Endodermal cell (in vitro differentiated cells): ENCODE data around the gene ZNF714. TPM values are rescaled to one million over a fixed set of nuclear protein-coding genes. Genes with fewer than 3 reads are reported as not detected.
A peak's percentile ranks its signal among the peaks of the same experiment; 100 is the strongest.

Source experiments
- DNase-seq: peaks from one replicate; pipeline ENCODE4 v3.0.0-alpha.2; 2017
- H3K27ac ChIP-seq: 2 replicates; pipeline ENCODE4 v1.5.1; 2013; ENCODE audit warnings: mild to moderate bottlenecking, low read depth, low read length, moderate library complexity
- H3K27me3 ChIP-seq: 2 replicates; pipeline ENCODE4 v1.6.1; 2013; ENCODE audit warnings: mild to moderate bottlenecking, low read length, moderate library complexity; ENCODE audit not compliant: insufficient read depth, control insufficient read depth, poor library complexity, severe bottlenecking
- H3K36me3 ChIP-seq: 2 replicates; pipeline ENCODE4 v1.7.0; 2013; ENCODE audit warnings: mild to moderate bottlenecking, low read length, moderate library complexity; ENCODE audit not compliant: control insufficient read depth, insufficient read depth
- H3K4me1 ChIP-seq: one replicate; pipeline ENCODE4 v1.7.0; 2013; ENCODE audit warnings: low read length; ENCODE audit not compliant: control insufficient read depth, insufficient read depth
- H3K4me3 ChIP-seq: 2 replicates; pipeline ENCODE4 v1.5.1; 2013; ENCODE audit warnings: mild to moderate bottlenecking, low read length, moderate library complexity
- H3K9ac ChIP-seq: 2 replicates; pipeline ENCODE4 v1.6.1; 2013; ENCODE audit warnings: mild to moderate bottlenecking, low read length, moderate library complexity; ENCODE audit not compliant: poor library complexity, severe bottlenecking; ENCODE audit errors: extremely low read depth
- H3K9me3 ChIP-seq: 2 replicates; pipeline ENCODE4 v1.6.1; 2013; ENCODE audit warnings: mild to moderate bottlenecking, low read length, moderate library complexity; ENCODE audit not compliant: control insufficient read depth
- H3K27ac Mint-ChIP-seq: 2 replicates; pipeline ENCODE4 v1.8.0; 2020; ENCODE audit warnings: mixed read lengths
- H3K27me3 Mint-ChIP-seq: 2 replicates; pipeline ENCODE4 v1.8.0; 2021; ENCODE audit warnings: mild to moderate bottlenecking, mixed read lengths; ENCODE audit not compliant: insufficient read depth
- H3K36me3 Mint-ChIP-seq: 2 replicates; pipeline ENCODE4 v1.8.0; 2020; ENCODE audit warnings: low read depth, mixed read lengths
- H3K4me1 Mint-ChIP-seq: 2 replicates; pipeline ENCODE4 v1.8.0; 2020; ENCODE audit warnings: mixed read lengths
- H3K4me3 Mint-ChIP-seq: 2 replicates; pipeline ENCODE4 v1.8.0; 2020; ENCODE audit warnings: mild to moderate bottlenecking, moderate library complexity, mixed read lengths
- H3K9me3 Mint-ChIP-seq: 2 replicates; pipeline ENCODE4 v1.8.0; 2020; ENCODE audit warnings: mild to moderate bottlenecking, mixed read lengths
- WGBS, 2 experiments: methylation state at CpG; one replicate each; pipeline versions ENCODE4 v1.1.5 to v1.1.7; 2013; ENCODE audit warnings: missing lambda C conversion rate in 2 of 2, mixed read lengths in 1 of 2; ENCODE audit not compliant: insufficient coverage in 1 of 2, insufficient read length in 1 of 2; 5-methylcytosine and 5-hydroxymethylcytosine counted together
- total RNA-seq, 2 donors: library from RNA; stranded (reverse); fragmentation: NEBNext Ultra II Directional in 1 of 2; extraction: Animal tissue kit (Norgen Biotek cat#: 25700) in 1 of 2; gene quantifications; 2 replicates in 1 of 2; 3 replicates in 1 of 2; pipeline ENCODE4 v1.2.1, GENCODE V29; 2021
- TF ChIP-seq, protein P1 (sequence below): fragments of 200-600 bp; sonication (generic); conservative IDR thresholded peaks from 2 replicates; pipeline ENCODE4 v1.5.0; 2021; ENCODE audit warnings: antibody characterized with exemption, mild to moderate bottlenecking

Gene ZNF714
- total RNA-seq, 2 donors from 2014 or later, result 50.0 to 63.8 TPM

- H3K27me3 ChIP-seq, result no peaks in the 10 kb centered on the region
- Mint-ChIP-seq H3K4me3 (no peak overlapping the region), H3K27ac (peak overlapping the region; percentile 25), H3K4me1 (no peaks in the 10 kb centered on the region), H3K36me3 (peaks cover 73% of the 10 kb centered on the region), H3K9me3 (no peaks in the 10 kb centered on the region), H3K27me3 (no peaks in the 10 kb centered on the region)
- no peak overlapping the region for H3K27ac ChIP-seq
- peaks cover 85% of the 10 kb centered on the region for H3K36me3 ChIP-seq
- H3K4me1 ChIP-seq, result no peaks in the 10 kb centered on the region
- TF ChIP-seq, protein P1, sequence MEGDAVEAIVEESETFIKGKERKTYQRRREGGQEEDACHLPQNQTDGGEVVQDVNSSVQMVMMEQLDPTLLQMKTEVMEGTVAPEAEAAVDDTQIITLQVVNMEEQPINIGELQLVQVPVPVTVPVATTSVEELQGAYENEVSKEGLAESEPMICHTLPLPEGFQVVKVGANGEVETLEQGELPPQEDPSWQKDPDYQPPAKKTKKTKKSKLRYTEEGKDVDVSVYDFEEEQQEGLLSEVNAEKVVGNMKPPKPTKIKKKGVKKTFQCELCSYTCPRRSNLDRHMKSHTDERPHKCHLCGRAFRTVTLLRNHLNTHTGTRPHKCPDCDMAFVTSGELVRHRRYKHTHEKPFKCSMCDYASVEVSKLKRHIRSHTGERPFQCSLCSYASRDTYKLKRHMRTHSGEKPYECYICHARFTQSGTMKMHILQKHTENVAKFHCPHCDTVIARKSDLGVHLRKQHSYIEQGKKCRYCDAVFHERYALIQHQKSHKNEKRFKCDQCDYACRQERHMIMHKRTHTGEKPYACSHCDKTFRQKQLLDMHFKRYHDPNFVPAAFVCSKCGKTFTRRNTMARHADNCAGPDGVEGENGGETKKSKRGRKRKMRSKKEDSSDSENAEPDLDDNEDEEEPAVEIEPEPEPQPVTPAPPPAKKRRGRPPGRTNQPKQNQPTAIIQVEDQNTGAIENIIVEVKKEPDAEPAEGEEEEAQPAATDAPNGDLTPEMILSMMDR, result no peak
- no peak for DNase-seq
- H3K4me3 ChIP-seq, result no peak overlapping the region
- 88 to 93% methylated on average over 2 of the region's 2 CpGs for WGBS, 2 experiments
- H3K9ac ChIP-seq, result no peak overlapping the region
- H3K9me3 ChIP-seq, result no peaks in the 10 kb centered on the region
Observed at GRCh38 chr19:21101521-21102242, 19.7 kb downstream of the ZNF714 start.

GRCh38 chr19:21109116-21109515 is 27.1 kb downstream of the ZNF714 start:
- peaks cover 83% of the 10 kb centered on the region for H3K36me3 Mint-ChIP-seq
- no peak overlapping the region for H3K27ac Mint-ChIP-seq
- Histone ChIP-seq H3K9ac (no peak overlapping the region), H3K4me3 (no peak overlapping the region), H3K4me1 (no peaks in the 10 kb centered on the region), H3K9me3 (peaks cover 18% of the 10 kb centered on the region), H3K27ac (no peak overlapping the region), H3K36me3 (peaks cover 66% of the 10 kb centered on the region), H3K27me3 (no peaks in the 10 kb centered on the region)
- peaks cover 12% of the 10 kb centered on the region for H3K9me3 Mint-ChIP-seq
- no peaks in the 10 kb centered on the region for H3K27me3 Mint-ChIP-seq
- H3K4me3 Mint-ChIP-seq, result no peak overlapping the region
- TF ChIP-seq, protein P1, result no peak
- no peak for DNase-seq
- H3K4me1 Mint-ChIP-seq, result peaks cover 6% of the 10 kb centered on the region

GRCh38 chr19:21110183-21110582 is 28.2 kb downstream of the ZNF714 start:
- Mint-ChIP-seq H3K4me3 (no peak overlapping the region), H3K27me3 (no peaks in the 10 kb centered on the region), H3K27ac (no peak overlapping the region), H3K9me3 (peaks cover 17% of the 10 kb centered on the region), H3K4me1 (peaks cover 6% of the 10 kb centered on the region), H3K36me3 (peaks cover 81% of the 10 kb centered on the region)
- 93 to 100% methylated on average over 1 of the region's 1 CpG for WGBS, 2 experiments
- H3K36me3 ChIP-seq, result peaks cover 64% of the 10 kb centered on the region
- TF ChIP-seq, protein P1, result no peak
- no peak for DNase-seq
- no peaks in the 10 kb centered on the region for H3K27me3 ChIP-seq
- no peak overlapping the region for H3K9ac ChIP-seq
- peaks cover 26% of the 10 kb centered on the region for H3K9me3 ChIP-seq
- no peaks in the 10 kb centered on the region for H3K4me1 ChIP-seq
- H3K27ac ChIP-seq, result no peak overlapping the region
- H3K4me3 ChIP-seq, result no peak overlapping the region
